Measurements from ENCODE around the gene ZNF565. TPM values are rescaled to one million over a fixed set of nuclear protein-coding genes. Genes with fewer than 3 reads are reported as not detected.
"Not testable (repeated sequence)": the region's sequence is repeated elsewhere in the genome, so short reads cannot be mapped to it uniquely, and the experiment has no call there.

The ZNF565 gene
- total RNA-seq, 4 donors from 2014 or later, result 3.0 to 9.2 (median 4.9) TPM

DNA sequence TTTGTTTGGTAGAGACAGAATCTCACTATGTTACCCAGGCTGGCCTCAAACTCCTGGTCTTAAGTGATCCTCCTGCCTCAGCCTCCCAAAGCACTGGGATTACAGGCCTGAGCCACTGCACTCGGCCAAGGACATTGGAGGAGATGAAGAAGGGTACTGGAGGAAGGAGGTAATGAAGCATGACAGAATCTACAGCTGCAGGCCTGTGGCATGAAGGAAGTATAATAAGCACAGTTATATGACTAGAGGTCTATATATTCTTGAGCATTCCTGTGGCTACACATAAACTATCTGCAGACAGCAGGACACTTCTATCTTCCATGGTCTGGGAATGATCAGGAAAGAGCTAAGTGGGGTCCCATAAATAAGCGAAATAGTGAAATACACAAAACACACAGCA lies 18.2 kb downstream of the ZNF565 start:
- H3K36me3 ChIP-seq, result peaks cover 0 to 14% (median 0%) of the 10 kb centered on the region in 3 donors
- no peak for DNase-seq
- no peaks in the 10 kb centered on the region for H3K27me3 ChIP-seq
- H3K4me1 ChIP-seq, result no peaks in the 10 kb centered on the region
- H3K9me3 ChIP-seq, result no peaks in the 10 kb centered on the region
- no peak overlapping the region for H3K4me3 ChIP-seq
- H3K27ac ChIP-seq, result no peak overlapping the region
- no peak for TF ChIP-seq POLR2A (IDR thresholded peaks at IDR 0.05)
- TF ChIP-seq, protein P1, sequence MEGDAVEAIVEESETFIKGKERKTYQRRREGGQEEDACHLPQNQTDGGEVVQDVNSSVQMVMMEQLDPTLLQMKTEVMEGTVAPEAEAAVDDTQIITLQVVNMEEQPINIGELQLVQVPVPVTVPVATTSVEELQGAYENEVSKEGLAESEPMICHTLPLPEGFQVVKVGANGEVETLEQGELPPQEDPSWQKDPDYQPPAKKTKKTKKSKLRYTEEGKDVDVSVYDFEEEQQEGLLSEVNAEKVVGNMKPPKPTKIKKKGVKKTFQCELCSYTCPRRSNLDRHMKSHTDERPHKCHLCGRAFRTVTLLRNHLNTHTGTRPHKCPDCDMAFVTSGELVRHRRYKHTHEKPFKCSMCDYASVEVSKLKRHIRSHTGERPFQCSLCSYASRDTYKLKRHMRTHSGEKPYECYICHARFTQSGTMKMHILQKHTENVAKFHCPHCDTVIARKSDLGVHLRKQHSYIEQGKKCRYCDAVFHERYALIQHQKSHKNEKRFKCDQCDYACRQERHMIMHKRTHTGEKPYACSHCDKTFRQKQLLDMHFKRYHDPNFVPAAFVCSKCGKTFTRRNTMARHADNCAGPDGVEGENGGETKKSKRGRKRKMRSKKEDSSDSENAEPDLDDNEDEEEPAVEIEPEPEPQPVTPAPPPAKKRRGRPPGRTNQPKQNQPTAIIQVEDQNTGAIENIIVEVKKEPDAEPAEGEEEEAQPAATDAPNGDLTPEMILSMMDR (IDR thresholded peaks at IDR 0.05), result no peak

DNA sequence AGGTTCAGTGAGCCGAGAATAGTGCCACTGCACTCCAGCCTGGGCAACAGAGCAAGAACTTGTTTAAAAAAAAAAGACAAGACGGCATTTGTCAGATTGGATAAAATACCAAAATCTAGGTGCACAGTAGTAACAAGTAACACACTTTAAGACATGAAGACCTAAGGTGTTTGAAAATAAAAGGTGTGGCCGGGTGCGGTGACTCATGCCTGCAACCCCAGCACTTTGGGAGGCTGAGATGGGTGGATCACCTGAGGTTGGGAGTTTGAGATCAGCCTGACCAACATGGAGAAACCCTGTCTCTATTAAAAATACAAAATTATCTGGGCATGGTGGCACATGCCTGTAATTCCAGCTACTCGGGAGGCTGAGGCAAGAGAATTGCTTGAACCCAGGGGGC lies 27.7 kb downstream of the ZNF565 start:
- not testable (repeated sequence) for H3K4me3 ChIP-seq

DNA sequence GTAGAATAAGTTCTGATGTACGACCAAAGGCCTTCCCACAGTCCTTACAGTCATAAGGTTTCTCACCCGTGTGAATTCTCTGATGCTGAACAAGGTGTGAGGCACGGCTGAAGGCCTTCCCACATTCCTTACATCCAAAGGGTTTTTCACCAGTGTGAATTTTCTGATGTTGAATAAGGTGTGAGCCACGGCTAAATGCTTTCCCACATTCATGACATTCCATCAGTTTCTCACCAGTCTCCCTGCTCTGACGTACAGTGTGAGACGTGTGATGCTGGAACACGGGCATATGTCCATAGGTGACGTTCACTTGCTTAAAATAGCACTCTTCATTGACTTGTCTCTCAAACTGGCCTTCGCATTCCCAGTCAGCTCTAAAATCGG lies 31.2 kb downstream of the ZNF565 start:
- Histone ChIP-seq H3K27ac (no peak overlapping the region), H3K36me3 (peaks cover 0 to 16% (median 0%) of the 10 kb centered on the region in 3 donors), H3K4me3 (no peak overlapping the region), H3K4me1 (no peaks in the 10 kb centered on the region), H3K27me3 (no peaks in the 10 kb centered on the region), H3K9me3 (no peaks in the 10 kb centered on the region)
- no peak for DNase-seq
- no peak for TF ChIP-seq POLR2A (IDR thresholded peaks at IDR 0.05)
- TF ChIP-seq, protein P1 (IDR thresholded peaks at IDR 0.05), result no peak

More for the DNA sequence above, 27.7 kb downstream of the ZNF565 start:
- not testable (repeated sequence) for DNase-seq, H3K4me1 ChIP-seq, H3K27ac ChIP-seq, H3K9me3 ChIP-seq, H3K27me3 ChIP-seq
- H3K36me3 ChIP-seq, result peaks cover 0 to 16% (median 0%) of the 10 kb centered on the region in 3 donors

DNA sequence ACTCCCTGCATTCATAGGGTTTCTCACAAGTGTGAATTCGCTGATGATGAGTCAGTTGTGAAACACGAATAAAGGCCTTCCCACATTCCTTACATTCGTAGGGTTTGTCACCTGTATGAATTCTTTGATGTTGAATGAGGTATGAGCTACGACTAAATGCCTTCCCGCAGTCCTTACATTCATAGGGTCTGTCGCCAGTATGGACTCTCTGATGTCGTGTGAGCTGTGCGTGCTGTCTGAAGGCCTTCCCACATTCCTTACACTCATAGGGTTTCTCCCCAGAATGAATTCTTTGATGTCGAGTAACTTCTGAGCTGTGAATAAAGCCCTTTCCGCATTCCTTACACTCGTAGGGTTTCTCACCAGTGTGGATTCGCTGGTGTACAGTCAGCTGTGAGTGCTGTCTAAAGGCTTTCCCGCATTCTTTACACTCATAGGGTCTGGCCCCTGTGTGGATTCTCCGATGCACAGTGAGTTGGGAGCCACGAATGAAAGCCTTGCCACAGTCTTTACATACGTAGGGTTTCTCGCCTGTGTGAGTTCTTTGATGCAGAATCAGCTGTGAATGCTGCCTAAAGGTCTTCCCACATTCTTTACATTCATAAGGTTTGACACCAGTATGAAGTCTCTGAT lies 31.7 kb downstream of the ZNF565 start:
- DNase-seq, result no peak
- no peaks in the 10 kb centered on the region for H3K27me3 ChIP-seq
- peaks cover 0 to 16% (median 0%) of the 10 kb centered on the region in 3 donors for H3K36me3 ChIP-seq
- H3K4me3 ChIP-seq, result no peak overlapping the region
- no peaks in the 10 kb centered on the region for H3K9me3 ChIP-seq
- no peak overlapping the region for H3K27ac ChIP-seq
- TF ChIP-seq, protein P1 (IDR thresholded peaks at IDR 0.05), result no peak
- no peak for TF ChIP-seq POLR2A (IDR thresholded peaks at IDR 0.05)
- no peaks in the 10 kb centered on the region for H3K4me1 ChIP-seq

DNA sequence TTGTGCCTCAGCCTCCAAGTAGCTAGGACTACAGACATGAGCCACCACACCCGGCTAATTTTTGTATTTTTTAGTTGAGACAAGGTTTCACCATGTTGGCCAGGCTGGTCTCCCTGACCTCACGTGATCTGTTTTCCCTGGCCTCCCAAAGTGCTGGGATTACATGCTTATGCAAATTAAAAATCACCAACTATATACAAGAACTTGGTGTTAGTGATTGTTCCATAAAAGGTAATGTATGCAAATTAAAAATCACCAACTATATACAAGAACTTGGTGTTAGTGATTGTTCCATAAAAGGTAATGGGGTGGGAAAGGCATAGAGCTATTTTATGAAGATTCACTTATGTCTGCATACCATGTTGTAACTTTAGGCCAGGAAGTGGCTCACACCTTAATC lies 35.4 kb downstream of the ZNF565 start:
- H3K4me1 ChIP-seq, H3K4me3 ChIP-seq, H3K27ac ChIP-seq, DNase-seq, H3K27me3 ChIP-seq, H3K9me3 ChIP-seq: not testable (repeated sequence)
- peaks cover 0 to 16% (median 0%) of the 10 kb centered on the region in 3 donors for H3K36me3 ChIP-seq

DNA sequence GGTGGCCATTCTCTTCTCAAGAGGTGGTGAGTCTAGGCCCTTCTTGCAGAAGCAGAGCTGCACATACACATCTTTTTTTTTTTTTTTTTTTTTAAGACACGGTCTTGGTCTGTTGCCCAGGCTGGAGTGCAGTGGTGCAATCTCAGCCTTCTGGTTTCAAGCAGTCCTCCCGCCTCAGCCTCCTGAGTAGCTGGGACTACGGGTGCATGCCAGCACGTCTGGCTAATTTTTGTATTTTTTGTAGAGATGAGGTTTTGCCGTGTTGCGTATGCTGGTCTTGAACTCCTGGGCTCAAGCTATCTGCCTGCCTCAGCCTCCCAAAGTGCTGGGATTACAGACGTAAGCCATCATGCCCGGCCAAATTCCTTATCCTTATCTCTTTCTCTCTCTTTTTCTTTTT lies 40.6 kb downstream of the ZNF565 start:
- not testable (repeated sequence) for H3K4me3 ChIP-seq, H3K27ac ChIP-seq, H3K4me1 ChIP-seq, DNase-seq, H3K9me3 ChIP-seq, H3K27me3 ChIP-seq, H3K36me3 ChIP-seq

DNA sequence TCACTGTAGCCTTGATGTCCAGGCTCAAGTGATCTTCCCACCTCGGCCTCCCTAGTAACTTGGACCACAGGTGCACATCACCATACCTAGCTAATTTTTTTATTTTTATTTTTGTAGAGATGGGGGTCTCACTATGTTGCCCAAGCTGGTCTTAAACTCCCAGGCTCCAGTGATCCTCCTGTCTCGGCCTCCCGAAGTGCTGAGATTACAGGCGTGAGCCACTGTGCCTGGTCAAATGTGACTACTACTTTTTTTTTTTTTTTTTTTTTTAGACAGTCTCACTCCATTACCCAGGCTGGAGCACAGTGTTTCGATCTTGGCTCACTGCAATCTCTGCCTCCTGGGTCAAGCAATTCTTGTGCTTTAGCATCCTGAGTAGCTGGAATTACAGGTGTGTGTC lies 41.6 kb downstream of the ZNF565 start:
- no peaks in the 10 kb centered on the region for H3K27me3 ChIP-seq

More for the DNA sequence above, 41.6 kb downstream of the ZNF565 start:
- peaks cover 0 to 4% (median 2%) of the 10 kb centered on the region in 4 donors for H3K4me1 ChIP-seq
- H3K4me3 ChIP-seq, result no peak overlapping the region
- H3K9me3 ChIP-seq, result no peaks in the 10 kb centered on the region
- DNase-seq, result no peak
- H3K27ac ChIP-seq, result no peak overlapping the region
- TF ChIP-seq, protein P1 (IDR thresholded peaks at IDR 0.05), result no peak
- no peak for TF ChIP-seq POLR2A (IDR thresholded peaks at IDR 0.05)
- H3K36me3 ChIP-seq, result no peaks in the 10 kb centered on the region

Data from Peyer's patch (tissue), 4 donors.